Adrenal gland (tissue), 5 donors: ENCODE data around the gene LDAF1.

Source experiments
- POLR2A ChIP-seq, 2 donors: fragments of 450-650 bp; IDR thresholded peaks; one replicate each; pipeline ENCODE4 v1.6.1; 2017; ENCODE audit warnings: antibody characterized with exemption in 2 of 2, mild to moderate bottlenecking in 2 of 2, moderate library complexity in 1 of 2
- TF ChIP-seq, protein P1 (sequence below), 6 experiments: fragments of 450-650 bp in 4 of 6; fragments of 200-600 bp in 2 of 6; sonication (generic) in 1 of 6; IDR thresholded peaks; 1 replicate in 5 of 6; 2 replicates in 1 of 6; pipeline versions ENCODE4 v1.5.1 to v1.8.0; 2016 to 2021; ENCODE audit warnings: antibody characterized with exemption in 6 of 6, mild to moderate bottlenecking in 2 of 6, moderate library complexity in 1 of 6
- donor health status: DM: no; HTN: no; CAD: no.

DNA sequence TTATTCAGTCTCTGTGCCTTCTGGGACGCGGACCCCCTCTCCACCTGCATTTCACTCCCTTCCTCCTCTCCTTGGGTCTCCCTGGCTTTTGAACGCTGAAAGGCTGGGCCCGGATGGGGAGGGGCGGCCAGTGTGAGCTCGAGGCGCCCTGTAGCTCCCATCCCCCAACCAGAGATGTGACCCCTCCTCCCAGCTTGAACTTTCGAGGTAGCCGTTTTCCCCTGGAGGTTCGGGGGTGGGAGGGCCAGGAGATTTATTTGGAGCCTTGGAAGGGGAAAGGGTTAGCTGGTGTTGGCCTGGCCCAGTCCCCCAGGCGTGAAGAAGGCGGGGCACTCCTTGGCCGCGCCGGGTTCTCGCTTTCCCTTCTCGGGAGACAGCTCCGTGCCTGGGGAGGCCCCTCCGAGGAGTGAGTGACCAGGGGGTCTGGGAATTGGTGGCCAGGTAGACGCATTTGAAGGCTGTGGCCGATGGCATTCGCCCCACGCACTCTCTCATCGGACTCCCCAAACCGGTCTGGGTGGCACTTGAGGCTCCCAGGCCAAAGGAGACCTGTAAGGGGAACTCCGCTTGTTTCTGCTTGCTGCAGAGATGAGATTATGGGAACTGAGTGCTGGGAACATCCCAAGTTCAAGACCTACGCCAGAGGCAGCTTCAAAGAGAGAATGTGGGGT, 942 bp downstream of the LDAF1 start:
- TF ChIP-seq, protein P1, sequence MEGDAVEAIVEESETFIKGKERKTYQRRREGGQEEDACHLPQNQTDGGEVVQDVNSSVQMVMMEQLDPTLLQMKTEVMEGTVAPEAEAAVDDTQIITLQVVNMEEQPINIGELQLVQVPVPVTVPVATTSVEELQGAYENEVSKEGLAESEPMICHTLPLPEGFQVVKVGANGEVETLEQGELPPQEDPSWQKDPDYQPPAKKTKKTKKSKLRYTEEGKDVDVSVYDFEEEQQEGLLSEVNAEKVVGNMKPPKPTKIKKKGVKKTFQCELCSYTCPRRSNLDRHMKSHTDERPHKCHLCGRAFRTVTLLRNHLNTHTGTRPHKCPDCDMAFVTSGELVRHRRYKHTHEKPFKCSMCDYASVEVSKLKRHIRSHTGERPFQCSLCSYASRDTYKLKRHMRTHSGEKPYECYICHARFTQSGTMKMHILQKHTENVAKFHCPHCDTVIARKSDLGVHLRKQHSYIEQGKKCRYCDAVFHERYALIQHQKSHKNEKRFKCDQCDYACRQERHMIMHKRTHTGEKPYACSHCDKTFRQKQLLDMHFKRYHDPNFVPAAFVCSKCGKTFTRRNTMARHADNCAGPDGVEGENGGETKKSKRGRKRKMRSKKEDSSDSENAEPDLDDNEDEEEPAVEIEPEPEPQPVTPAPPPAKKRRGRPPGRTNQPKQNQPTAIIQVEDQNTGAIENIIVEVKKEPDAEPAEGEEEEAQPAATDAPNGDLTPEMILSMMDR (IDR thresholded peaks at IDR 0.05) = no peak
- no peak for TF ChIP-seq POLR2A (IDR thresholded peaks at IDR 0.05)
